CD4-positive, alpha-beta T cell treated with Interleukin-6 for 4 hours (primary cell): Measurements from ENCODE around the gene SSTR5.
A peak's percentile ranks its signal among the peaks of the same experiment; 100 is the strongest.

Source experiments
- DNase-seq: peaks from one replicate; pipeline ENCODE4 v3.0.0-alpha.2; 2020; ENCODE audit warnings: mixed read lengths

SSTR5 gene

DNA sequence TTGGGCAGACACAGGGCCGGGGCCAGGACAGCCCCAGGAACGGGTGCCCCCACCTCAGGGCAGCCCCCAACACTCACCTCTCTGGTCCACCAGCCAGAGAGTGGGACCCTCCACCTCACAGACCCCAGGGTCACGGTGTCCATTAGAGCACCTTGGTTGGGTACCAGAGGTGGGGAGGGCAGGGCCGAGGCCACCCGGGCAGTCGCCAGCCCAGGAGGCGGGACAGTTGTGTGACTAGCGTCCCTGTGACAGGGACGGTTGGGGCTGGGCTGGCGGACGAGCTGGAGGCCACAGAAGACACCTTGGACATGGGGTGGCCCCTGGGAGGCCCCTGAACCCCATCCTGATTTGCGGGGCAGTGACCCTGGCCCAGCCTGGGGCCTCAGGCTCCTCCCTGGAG is 35.2 kb downstream of the SSTR5 start:
- DNase-seq, result no peak

DNA sequence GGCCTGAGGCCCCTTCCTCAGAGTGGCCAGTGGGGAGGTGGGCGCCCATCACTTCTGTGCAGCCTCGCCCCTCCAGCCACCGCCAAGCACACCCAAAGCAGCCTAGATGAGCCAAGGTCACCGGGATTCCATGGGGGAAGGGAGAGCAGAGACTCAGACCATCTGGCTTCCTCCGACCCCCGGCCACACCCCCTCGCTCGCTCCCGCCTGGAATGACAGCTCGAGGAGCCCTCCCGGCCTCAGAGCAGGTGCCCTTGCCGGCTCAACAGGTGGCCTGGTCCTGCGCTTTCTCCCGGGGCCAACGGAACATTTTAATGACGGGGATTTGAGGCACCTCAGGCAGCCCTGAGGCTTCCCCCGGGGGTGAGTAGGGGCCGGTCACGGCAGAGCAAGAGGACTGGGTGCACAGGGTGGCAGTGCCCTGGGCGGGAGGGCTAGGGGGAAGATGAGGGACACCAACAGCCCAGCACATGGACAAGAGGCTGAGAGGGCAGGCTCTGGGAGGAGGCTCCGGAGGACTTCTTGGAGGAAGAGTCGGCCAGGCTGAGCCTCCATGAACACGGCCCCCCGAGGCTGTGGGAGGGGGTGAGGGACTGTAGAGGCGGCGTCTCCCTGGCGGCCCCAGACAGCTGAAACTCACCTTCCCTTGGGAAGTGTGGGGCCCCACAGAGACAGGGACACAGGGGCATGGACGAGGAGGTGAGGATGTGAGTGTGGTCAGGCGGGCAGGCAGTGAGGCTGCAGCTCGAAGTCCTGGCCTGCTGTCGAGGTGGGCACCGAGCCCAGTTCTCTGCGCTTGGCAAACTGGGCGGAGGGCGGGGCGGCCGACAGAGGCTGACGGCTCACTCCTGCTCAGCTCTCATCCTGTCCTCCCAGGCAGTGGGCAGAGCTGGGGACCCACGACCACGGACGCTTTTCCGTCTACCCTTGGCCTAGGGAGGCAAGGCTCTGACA is 36.0 kb downstream of the SSTR5 start:
- no peak for DNase-seq

GRCh38 chr16:1109648-1110047 is 37.1 kb downstream of the SSTR5 start:
- no peak for DNase-seq

- DNase-seq, result no peak
Measured at GRCh38 chr16:1112506-1113184, 40.1 kb downstream of the SSTR5 start.

DNA sequence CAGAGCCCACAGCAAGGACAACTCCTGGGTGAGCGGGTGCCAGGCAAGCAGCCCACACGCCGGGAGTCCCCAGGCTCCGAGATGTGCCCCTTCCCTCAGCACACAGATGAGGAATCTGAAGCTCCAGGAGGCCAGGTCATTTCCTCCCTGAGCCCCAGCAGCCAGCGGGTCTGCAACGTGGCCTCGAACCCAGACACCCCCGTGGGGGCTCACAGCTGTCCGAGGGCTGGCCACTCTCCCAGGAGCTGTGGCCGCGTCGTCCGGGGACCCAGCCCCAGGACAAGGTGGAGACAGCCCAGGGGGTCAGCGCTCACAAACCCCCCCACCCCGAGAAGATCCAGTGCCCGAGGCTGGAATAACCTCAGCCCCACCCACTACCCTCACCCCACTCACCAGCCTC is 40.9 kb downstream of the SSTR5 start:
- no peak for DNase-seq

- DNase-seq, result no peak
Measured at GRCh38 chr16:1113889-1114526, 41.5 kb downstream of the SSTR5 start.

DNA sequence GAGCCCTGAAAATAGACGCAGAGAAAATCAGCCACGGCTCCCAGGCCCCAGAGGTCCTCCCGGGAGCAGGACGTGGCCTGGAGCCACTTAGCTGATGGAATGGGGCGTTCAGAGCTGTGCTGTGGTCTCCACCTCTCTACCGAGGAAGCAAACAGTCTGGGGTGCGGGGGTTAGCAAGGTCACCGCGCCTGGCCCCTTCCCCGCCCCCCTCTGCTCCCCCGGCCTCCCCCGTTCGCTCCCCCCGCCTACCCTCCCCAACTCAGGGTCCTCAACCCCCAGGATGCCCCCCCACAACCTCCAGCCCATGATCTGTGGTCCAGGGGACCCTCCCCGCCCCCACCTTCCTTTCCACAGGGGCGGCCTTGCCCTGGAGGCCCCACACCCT is 44.1 kb downstream of the SSTR5 start:
- DNase-seq, result no peak

- no peak for DNase-seq
Measured at GRCh38 chr16:1117176-1117900, 44.8 kb downstream of the SSTR5 start.

DNA sequence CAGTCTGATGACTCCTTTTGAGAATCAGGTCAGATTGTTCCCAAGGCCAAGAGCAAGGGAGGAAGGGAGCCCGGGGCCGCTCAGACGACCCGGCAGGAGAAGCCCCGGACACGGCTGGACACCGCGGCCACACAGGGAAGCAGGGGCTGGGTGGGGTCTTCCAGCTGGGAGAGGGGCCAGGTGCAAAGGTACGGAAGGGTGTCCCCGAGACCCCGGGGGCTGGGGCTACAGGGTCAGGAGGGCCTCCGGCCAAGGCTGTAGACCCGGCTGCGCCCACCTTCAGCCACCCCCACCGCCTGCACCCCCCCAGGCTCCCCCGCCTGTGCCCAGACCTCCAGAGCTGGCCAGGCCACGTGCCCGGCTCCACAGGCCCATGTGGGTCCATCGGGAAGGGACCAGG is 45.4 kb downstream of the SSTR5 start:
- no peak for DNase-seq

DNA sequence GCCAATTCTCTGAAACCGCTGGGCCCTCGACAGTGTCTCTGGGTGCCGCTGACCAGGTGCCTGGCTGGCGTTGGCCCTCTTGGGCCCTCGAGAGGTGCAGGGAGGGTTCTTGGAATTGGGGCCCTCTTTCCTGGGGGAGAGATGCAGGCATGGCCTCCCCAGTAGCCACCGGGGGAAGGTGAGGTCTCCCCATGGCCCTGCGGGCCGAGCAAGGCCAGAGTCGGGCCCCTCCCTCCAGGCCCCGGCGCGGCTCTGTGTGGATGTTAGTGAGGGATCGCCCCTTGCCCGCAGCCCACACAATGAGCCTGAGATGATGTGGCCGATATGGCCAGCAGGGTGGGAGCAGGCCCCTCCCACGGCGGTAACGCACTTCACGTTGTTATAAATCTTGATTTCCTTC is 46.6 kb downstream of the SSTR5 start:
- DNase-seq, result no peak

GRCh38 chr16:1119766-1120576 is 47.4 kb downstream of the SSTR5 start:
- DNase-seq, result no peak

DNA sequence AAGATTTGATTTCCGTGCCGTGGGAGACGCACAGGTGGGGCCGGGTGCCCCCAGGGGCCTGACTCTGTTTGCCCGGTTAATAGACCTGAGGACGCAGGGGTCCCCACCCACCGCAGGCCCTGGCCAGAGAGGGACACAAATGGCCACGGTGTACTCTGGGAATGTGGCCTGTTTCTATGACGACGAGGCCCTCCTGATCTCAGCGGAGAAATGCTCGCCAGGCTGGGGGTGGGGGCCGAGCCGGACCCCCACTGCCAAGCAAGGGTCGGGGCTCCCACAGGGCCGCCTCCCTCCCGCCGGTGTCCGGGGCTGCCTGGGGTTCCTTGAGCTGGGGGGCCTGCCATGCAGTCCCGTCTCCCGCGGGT is 48.0 kb downstream of the SSTR5 start:
- no peak for DNase-seq

DNA sequence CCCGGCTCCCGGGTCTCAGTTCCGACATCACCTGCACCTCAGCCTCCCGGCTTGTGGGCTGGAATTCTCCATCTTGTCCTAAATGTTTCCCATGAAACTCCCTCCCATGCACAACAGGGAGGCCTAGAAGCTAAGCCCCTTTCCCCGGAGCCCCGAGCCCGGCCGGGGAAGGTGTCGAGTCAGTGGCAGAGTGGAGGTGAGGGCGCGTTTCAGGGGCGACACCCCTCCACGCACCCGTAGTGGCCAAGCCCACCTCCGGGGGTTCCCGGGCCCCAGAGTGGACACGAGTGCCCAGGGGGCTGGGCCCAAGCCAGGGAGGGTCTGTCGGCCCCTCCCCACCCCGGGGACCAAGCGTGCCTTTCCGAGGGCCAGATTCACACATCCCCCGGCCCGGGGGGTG is 48.5 kb downstream of the SSTR5 start:
- no peak for DNase-seq

DNA sequence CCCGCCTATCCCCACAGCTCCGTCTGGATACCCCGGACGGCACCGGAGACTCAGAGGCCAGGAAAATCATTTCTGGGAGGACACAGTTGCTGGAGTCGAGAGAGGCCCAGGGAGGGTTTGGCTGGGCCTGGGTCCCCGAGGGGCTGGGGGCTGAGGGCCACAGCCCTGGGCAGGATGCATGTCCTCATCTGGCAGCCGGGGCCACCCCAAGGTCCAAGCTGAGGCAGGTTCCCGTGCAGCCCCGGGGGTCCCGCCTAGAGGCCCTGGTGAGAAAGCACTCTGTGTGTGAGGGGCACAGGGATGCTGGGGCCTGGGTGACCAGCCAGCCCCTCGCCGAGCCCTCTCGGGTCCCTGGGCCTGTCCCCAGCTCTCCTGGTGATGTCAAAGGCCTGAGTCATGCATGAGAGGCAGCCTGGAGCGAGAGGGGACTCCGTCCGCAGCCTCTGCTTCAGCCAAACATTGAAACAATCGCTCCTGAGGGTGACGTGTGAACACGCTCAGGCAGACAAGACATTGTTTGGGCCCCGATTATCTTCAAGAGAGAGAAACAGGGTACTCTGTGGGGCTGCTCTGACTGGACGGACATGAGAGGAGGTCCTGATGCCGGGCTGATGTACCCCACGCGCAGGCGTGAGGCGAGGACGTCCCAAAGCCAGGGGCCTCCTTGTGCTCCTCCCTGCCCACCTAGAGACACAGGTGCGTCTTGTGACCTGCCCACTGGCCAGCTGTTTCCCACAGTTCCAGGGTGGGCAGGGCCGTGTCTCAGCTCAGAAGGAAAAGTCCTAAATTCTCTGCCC is 49.3 kb downstream of the SSTR5 start:
- DNase-seq, result no peak

- no peak for DNase-seq
Measured at GRCh38 chr16:1122398-1122765, 49.8 kb downstream of the SSTR5 start.

DNA sequence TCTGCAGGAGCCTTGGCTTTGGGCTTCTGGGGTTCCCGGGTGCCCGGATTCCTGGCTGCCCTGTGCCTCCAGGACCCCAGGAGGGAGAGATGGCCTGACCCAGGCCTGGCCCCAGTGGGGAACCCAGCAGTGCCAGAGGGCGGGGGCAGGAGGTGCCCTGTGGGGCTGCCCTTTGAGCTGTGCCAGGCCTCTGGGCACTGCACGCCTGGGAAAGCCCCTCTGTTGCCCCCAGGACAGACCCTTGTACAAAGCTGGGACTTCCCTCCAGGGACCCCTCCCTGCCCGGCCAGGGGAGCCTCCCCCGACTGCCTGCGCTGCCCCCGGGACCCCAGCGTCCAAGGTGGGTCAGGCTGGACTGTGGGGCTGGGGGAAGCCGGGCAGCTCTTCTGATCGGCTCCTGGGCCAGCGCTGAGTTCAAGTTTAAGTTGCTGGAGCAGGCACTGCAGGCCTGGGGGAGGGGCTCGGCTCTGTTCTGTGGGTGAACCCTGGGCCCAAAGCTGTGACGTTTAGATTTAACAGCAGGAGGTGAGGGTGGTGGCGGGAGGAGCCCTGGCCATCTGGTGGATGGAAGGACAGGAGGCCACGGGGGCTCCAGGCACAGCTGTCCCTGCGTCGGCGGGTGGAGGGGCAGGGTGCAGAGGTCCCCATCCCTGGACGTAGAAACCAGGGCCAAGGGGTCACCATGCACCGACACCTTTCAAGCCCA is 51.1 kb downstream of the SSTR5 start:
- DNase-seq, result no peak

GRCh38 chr16:1124291-1124690 is 51.7 kb downstream of the SSTR5 start:
- no peak for DNase-seq

- no peak for DNase-seq
Measured at GRCh38 chr16:1124795-1125194, 52.2 kb downstream of the SSTR5 start.

DNA sequence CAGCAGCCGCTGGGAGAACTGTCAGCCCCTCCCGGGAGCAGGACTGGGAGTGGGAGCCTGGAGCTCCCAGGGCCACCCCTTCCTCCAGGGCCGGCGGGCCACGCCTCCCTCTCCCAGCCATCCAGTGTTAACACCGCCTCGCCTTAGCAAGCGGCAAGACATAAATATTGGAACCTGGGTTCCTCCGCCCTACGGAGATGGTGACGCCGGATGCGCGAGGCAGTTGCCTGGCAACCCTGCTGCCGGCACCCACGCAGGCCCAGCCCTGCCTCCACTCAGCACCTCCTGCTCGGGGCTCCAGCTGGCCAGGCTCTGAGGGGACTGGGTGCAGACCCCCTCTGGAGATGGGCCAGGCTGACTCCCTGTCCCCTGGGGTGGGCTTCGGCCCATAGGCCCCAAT is 52.9 kb downstream of the SSTR5 start:
- DNase-seq, result peak; percentile 17

GRCh38 chr16:1126044-1126443 is 53.5 kb downstream of the SSTR5 start:
- DNase-seq, result no peak

- DNase-seq, result no peak
Measured at GRCh38 chr16:1126586-1126985, 54.0 kb downstream of the SSTR5 start.
